PFSK-1 (cell line): ENCODE measurements around the gene DMAC2L.

Source experiments
- FOXP2 ChIP-seq: optimal IDR thresholded peaks from 2 replicates; pipeline ENCODE3; 2011; ENCODE audit warnings: borderline replicate concordance, control low read depth, inconsistent platforms; ENCODE audit not compliant: insufficient read depth; ENCODE audit errors: extremely low read length, extremely low read depth
- POLR2AphosphoS5 ChIP-seq: IDR thresholded peaks from 2 replicates; pipeline ENCODE4 v1.6.1; 2012; ENCODE audit warnings: low read depth, mild to moderate bottlenecking, control low read depth, low read length, moderate library complexity
- SIN3A ChIP-seq: IDR thresholded peaks from 2 replicates; pipeline ENCODE4 v1.6.1; 2012; ENCODE audit warnings: mild to moderate bottlenecking, low read length, moderate library complexity, borderline replicate concordance; ENCODE audit not compliant: insufficient read depth
- TAF1 ChIP-seq: IDR thresholded peaks from 2 replicates; pipeline ENCODE4 v1.6.1; 2012; ENCODE audit warnings: low read length, control low read depth, borderline replicate concordance; ENCODE audit not compliant: insufficient read depth
- TF ChIP-seq, protein P1 (sequence below), 2 experiments: IDR thresholded peaks; 2 replicates each; pipeline versions ENCODE4 v1.6.1 to v1.8.0; 2011 to 2012; ENCODE audit warnings: low read depth in 2 of 2, low read length in 2 of 2, control low read depth in 1 of 2, inconsistent platforms in 1 of 2, mild to moderate bottlenecking in 1 of 2, moderate library complexity in 1 of 2; ENCODE audit not compliant: insufficient read depth in 1 of 2

Gene DMAC2L

DNA sequence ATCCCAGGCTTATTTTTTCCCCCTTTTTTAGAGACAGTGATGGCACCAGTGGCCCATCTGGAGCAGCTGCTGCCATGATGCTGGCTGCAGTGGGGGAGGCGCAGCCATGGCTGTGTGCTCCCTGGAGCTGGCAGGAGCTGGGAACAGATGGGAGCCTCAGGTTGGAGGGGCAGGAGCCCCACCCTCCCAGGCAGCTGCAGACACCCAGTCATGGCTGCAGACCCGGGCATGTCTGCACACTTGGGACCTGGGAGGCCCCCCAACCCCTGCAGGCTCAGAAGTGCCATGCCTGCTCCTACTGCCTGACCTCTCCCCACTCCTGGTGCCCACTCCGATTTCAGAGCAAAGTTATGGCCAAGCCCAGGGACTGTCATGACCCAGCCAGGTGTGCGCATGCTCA is 59.4 kb downstream of the DMAC2L start:
- TF ChIP-seq POLR2AphosphoS5 (no peak), SIN3A (no peak), TAF1 (no peak), FOXP2 (no peak)
- TF ChIP-seq, protein P1, sequence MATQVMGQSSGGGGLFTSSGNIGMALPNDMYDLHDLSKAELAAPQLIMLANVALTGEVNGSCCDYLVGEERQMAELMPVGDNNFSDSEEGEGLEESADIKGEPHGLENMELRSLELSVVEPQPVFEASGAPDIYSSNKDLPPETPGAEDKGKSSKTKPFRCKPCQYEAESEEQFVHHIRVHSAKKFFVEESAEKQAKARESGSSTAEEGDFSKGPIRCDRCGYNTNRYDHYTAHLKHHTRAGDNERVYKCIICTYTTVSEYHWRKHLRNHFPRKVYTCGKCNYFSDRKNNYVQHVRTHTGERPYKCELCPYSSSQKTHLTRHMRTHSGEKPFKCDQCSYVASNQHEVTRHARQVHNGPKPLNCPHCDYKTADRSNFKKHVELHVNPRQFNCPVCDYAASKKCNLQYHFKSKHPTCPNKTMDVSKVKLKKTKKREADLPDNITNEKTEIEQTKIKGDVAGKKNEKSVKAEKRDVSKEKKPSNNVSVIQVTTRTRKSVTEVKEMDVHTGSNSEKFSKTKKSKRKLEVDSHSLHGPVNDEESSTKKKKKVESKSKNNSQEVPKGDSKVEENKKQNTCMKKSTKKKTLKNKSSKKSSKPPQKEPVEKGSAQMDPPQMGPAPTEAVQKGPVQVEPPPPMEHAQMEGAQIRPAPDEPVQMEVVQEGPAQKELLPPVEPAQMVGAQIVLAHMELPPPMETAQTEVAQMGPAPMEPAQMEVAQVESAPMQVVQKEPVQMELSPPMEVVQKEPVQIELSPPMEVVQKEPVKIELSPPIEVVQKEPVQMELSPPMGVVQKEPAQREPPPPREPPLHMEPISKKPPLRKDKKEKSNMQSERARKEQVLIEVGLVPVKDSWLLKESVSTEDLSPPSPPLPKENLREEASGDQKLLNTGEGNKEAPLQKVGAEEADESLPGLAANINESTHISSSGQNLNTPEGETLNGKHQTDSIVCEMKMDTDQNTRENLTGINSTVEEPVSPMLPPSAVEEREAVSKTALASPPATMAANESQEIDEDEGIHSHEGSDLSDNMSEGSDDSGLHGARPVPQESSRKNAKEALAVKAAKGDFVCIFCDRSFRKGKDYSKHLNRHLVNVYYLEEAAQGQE (IDR thresholded peaks at IDR 0.05; ENCODE audit: insufficient read depth in 1 of 2, low read depth in 2 of 2, low read length in 2 of 2) = no peak

DNA sequence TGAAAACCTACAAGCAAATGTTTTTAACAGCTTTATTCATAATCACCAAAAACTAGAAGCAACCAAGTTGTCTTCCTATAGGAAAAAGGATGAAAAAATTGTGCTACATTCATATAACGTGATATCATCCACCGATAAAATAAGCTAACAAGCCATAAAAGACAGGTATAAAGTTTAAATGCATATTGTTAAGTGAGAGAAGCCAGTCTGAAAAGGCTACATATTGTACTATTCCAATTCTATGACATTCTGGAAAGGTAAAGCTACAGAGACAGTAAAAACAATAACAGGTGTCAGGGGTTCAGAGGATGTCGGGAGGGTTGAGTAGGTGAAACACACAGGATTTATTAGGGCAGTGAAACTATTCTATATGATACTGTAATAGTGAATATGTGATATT is 61.8 kb downstream of the DMAC2L start:
- no peak for TF ChIP-seq TAF1
- no peak for TF ChIP-seq FOXP2
- no peak for TF ChIP-seq POLR2AphosphoS5
- TF ChIP-seq, protein P1 (IDR thresholded peaks at IDR 0.05; ENCODE audit: insufficient read depth in 1 of 2, low read depth in 2 of 2, low read length in 2 of 2) = no peak
- TF ChIP-seq SIN3A = no peak

GRCh38 chr14:50375760-50376159 is 63.6 kb downstream of the DMAC2L start:
- TF ChIP-seq SIN3A = no peak
- TF ChIP-seq FOXP2 = no peak
